Measurements from ENCODE around the gene NMBR. TPM values are rescaled to one million over a fixed set of nuclear protein-coding genes. Genes with fewer than 3 reads are reported as not detected.

The NMBR gene
- total RNA-seq, 1 experiment from 2014 or later: not detected

GRCh38 chr6:142155895-142156757 lies 9.2 kb upstream of the NMBR start:
- H3K27ac ChIP-seq (ENCODE audit: low read length): peak overlapping the region; percentile 93
- in situ Hi-C loops (cut with HindIII; ENCODE audit: low pct_unique_long_range_greater_than_20kb, low sequenced_read_pairs): no loop called here
- CTCF ChIA-PET: interaction anchor here (0.7 to 1.0 kb wide), 4 partner anchors 8 to 145 kb away, joined by 3 to 4 read pairs (median 4); no protein-coding TSS in a partner anchor
- no TSS peak for BruUV-seq (replicated peaks)
- H3K9me3 ChIP-seq (ENCODE audit: control insufficient read depth, insufficient read depth, low read depth, low read length): no peaks in the 10 kb centered on the region
- peaks cover 42% of the 10 kb centered on the region for H3K4me1 ChIP-seq (ENCODE audit: control insufficient read depth, insufficient read depth, low read length)
- H3K36me3 ChIP-seq (ENCODE audit: control insufficient read depth, insufficient read depth, low read length): no peaks in the 10 kb centered on the region; the same call in 1 of the 2 replicates
- DNase-seq (ENCODE audit: low read depth, low spot score) (no peak), ATAC-seq (peak; percentile 86)
- intact Hi-C loops (cut with micrococcal nuclease; ENCODE audit: unreplicated experiment): loop anchor here (2.0 to 10.0 kb wide), 2 partner anchors 149 to 233 kb away; partner anchors contain the start of gene ADGRG6
- H3K27me3 ChIP-seq (ENCODE audit: control insufficient read depth, insufficient read depth, low read length): no peaks in the 10 kb centered on the region
- H3K4me3 ChIP-seq (ENCODE audit: low read depth in 2 of 2, low read length in 2 of 2): peak overlapping the region; percentile 15; a peak in 2 of 4 replicates
- TF ChIP-seq CTCF (IDR thresholded peaks at IDR 0.05) (peak; percentile 60; the same call in 1 of the 2 replicates), TCF7L2 (IDR thresholded peaks at IDR 0.05; ENCODE audit: low read depth, low read length) (no peak), REST (IDR thresholded peaks at IDR 0.05; ENCODE audit: insufficient read depth in 1 of 2, low read depth in 2 of 2, low read length in 1 of 2) (no peak), POLR2AphosphoS5 (IDR thresholded peaks at IDR 0.05; ENCODE audit: low read depth, low read length) (no peak), SIN3A (IDR thresholded peaks at IDR 0.05; ENCODE audit: borderline replicate concordance, insufficient read depth, low read depth, low read length) (no peak)
- POLR2A ChIA-PET: interaction anchor here (0.6 to 0.7 kb wide), 2 partner anchors 9 to 320 kb away, joined by 3 to 4 read pairs; no protein-coding TSS in a partner anchor

- Histone ChIP-seq H3K36me3 (ENCODE audit: control insufficient read depth, insufficient read depth, low read length) (no peaks in the 10 kb centered on the region; the same call in 1 of the 2 replicates), H3K27me3 (ENCODE audit: control insufficient read depth, insufficient read depth, low read length) (no peaks in the 10 kb centered on the region), H3K27ac (ENCODE audit: low read length) (peak overlapping the region; percentile 93; the same call in 1 of the 2 replicates), H3K4me3 (ENCODE audit: low read depth in 2 of 2, low read length in 2 of 2) (no peak overlapping the region), H3K4me1 (ENCODE audit: control insufficient read depth, insufficient read depth, low read length) (peaks cover 39% of the 10 kb centered on the region), H3K9me3 (ENCODE audit: control insufficient read depth, insufficient read depth, low read depth, low read length) (no peaks in the 10 kb centered on the region)
- intact Hi-C loops (cut with micrococcal nuclease; ENCODE audit: unreplicated experiment): loop anchor here (2.0 to 10.0 kb wide), 2 partner anchors 150 to 234 kb away; partner anchors contain the start of gene ADGRG6
- CTCF ChIA-PET: no interaction called here
- TF ChIP-seq CTCF (IDR thresholded peaks at IDR 0.05) (no peak), SIN3A (IDR thresholded peaks at IDR 0.05; ENCODE audit: borderline replicate concordance, insufficient read depth, low read depth, low read length) (no peak), POLR2AphosphoS5 (IDR thresholded peaks at IDR 0.05; ENCODE audit: low read depth, low read length) (no peak), TCF7L2 (IDR thresholded peaks at IDR 0.05; ENCODE audit: low read depth, low read length) (no peak), REST (IDR thresholded peaks at IDR 0.05; ENCODE audit: insufficient read depth in 1 of 2, low read depth in 2 of 2, low read length in 1 of 2) (no peak)
- ATAC-seq (no peak), DNase-seq (ENCODE audit: low read depth, low spot score) (no peak)
- POLR2A ChIA-PET: no interaction called here
- no TSS peak for BruUV-seq (replicated peaks)
- in situ Hi-C loops (cut with HindIII; ENCODE audit: low pct_unique_long_range_greater_than_20kb, low sequenced_read_pairs): no loop called here
Observed at GRCh38 chr6:142155091-142155490, 8.2 kb upstream of the NMBR start.

All from Panc1 (cell line).